ENCODE measurements around the gene GDPGP1.
"Not testable (repeated sequence)": the region's sequence is repeated elsewhere in the genome, so short reads cannot be mapped to it uniquely, and the experiment has no call there.

Gene GDPGP1

GRCh38 chr15:90225504-90226234 is 8.3 kb upstream of the GDPGP1 start:
- no peak for DNase-seq (ENCODE audit: low spot score)

GRCh38 chr15:90227336-90227735 is 6.7 kb upstream of the GDPGP1 start:
- DNase-seq (ENCODE audit: low spot score) = no peak

GRCh38 chr15:90227816-90228772 is 5.9 kb upstream of the GDPGP1 start:
- DNase-seq (ENCODE audit: low spot score) = no peak

- no peak for DNase-seq (ENCODE audit: low spot score)
Measured at GRCh38 chr15:90228960-90229359, 5.0 kb upstream of the GDPGP1 start.

- no peak for DNase-seq (ENCODE audit: low spot score)
Measured at GRCh38 chr15:90230071-90230494, 3.9 kb upstream of the GDPGP1 start.

- DNase-seq (ENCODE audit: low spot score) = no peak
Measured at GRCh38 chr15:90230610-90231009, 3.4 kb upstream of the GDPGP1 start.

GRCh38 chr15:90231028-90232017 is 2.7 kb upstream of the GDPGP1 start:
- DNase-seq (ENCODE audit: low spot score) = peak; percentile 75

- no peak for DNase-seq (ENCODE audit: low spot score)
Measured at GRCh38 chr15:90232196-90232595, 1.8 kb upstream of the GDPGP1 start.

- no peak for DNase-seq (ENCODE audit: low spot score)
Measured at GRCh38 chr15:90232941-90233386, 1.0 kb upstream of the GDPGP1 start.

GRCh38 chr15:90233387-90234095 is 468 bp upstream of the GDPGP1 start, which contains the start of gene CIB1:
CIB1 (minus strand) TSS chr15:90233941; CDS start chr15:90233885, 56 bp downstream.
- DNase-seq (ENCODE audit: low spot score) = peak; percentile 46

GRCh38 chr15:90239371-90239770 is 5.4 kb downstream of the GDPGP1 start:
- no peak for DNase-seq (ENCODE audit: low spot score)

- DNase-seq (ENCODE audit: low spot score) = no peak
Measured at GRCh38 chr15:90240856-90241255, 6.8 kb downstream of the GDPGP1 start.

GRCh38 chr15:90241343-90242192 is 7.6 kb downstream of the GDPGP1 start:
- no peak for DNase-seq (ENCODE audit: low spot score)

- no peak for DNase-seq (ENCODE audit: low spot score)
Measured at GRCh38 chr15:90243943-90244639, 10.1 kb downstream of the GDPGP1 start.

- DNase-seq (ENCODE audit: low spot score) = no peak
Measured at GRCh38 chr15:90248789-90249202, 14.8 kb downstream of the GDPGP1 start.

- peak; percentile 70 for DNase-seq (ENCODE audit: low spot score)
Measured at GRCh38 chr15:90249203-90249863, 15.3 kb downstream of the GDPGP1 start, which contains the start of gene TTLL13. TTLL13 (plus strand) TSS chr15:90249556; CDS start chr15:90250631, 1,075 bp downstream.

- no peak for DNase-seq (ENCODE audit: low spot score)
Measured at GRCh38 chr15:90257776-90258175, 23.8 kb downstream of the GDPGP1 start.

- DNase-seq (ENCODE audit: low spot score) = no peak
Measured at GRCh38 chr15:90259524-90259923, 25.5 kb downstream of the GDPGP1 start.

GRCh38 chr15:90260731-90261130 is 26.7 kb downstream of the GDPGP1 start:
- DNase-seq (ENCODE audit: low spot score) = not testable (repeated sequence)
